Muscle of leg (tissue), 16 donors: ENCODE data around the gene TIMM22. TPM values are rescaled to one million over a fixed set of nuclear protein-coding genes. Genes with fewer than 3 reads are reported as not detected.
"Not testable (repeated sequence)": the region's sequence is repeated elsewhere in the genome, so short reads cannot be mapped to it uniquely, and the experiment has no call there.

Experiments
- DNase-seq: peaks from one replicate; pipeline ENCODE4 v3.0.0; 2013
- H3K27ac ChIP-seq: one replicate; pipeline ENCODE4 v1.5.1; 2013; ENCODE audit warnings: mild to moderate bottlenecking, low read length, control low read depth
- H3K27me3 ChIP-seq: one replicate; pipeline ENCODE4 v1.6.1; 2013; ENCODE audit warnings: low read length; ENCODE audit not compliant: control insufficient read depth, insufficient read depth
- H3K36me3 ChIP-seq: one replicate; pipeline ENCODE4 v1.6.1; 2013; ENCODE audit warnings: low read length; ENCODE audit not compliant: control insufficient read depth, insufficient read depth
- H3K4me1 ChIP-seq: one replicate; pipeline ENCODE4 v1.6.1; 2013; ENCODE audit warnings: low read length; ENCODE audit not compliant: control insufficient read depth, insufficient read depth
- H3K4me3 ChIP-seq: one replicate; pipeline ENCODE4 v1.5.1; 2013; ENCODE audit warnings: low read length, control low read depth
- H3K9me3 ChIP-seq: replicated peaks from 2 replicates; pipeline ENCODE4 v1.6.1; 2013; ENCODE audit warnings: low read depth, low read length; ENCODE audit not compliant: control insufficient read depth
- WGBS: methylation state at CpG from one replicate; pipeline ENCODE4 v1.1.5; 2013; ENCODE audit warnings: missing lambda C conversion rate; ENCODE audit not compliant: insufficient coverage; 5-methylcytosine and 5-hydroxymethylcytosine counted together
- long read RNA-seq, 11 donors: transcript quantifications; one replicate each; lab custom pipeline, GENCODE V29; 2026
- polyA plus RNA-seq, 8 donors: library from polyadenylated mRNA; unstranded; fragments of 120-200 nt; gene quantifications; one replicate each; pipeline versions ENCODE4 v1.2.1 to v1.2.3, GENCODE V29; 2013; ENCODE audit warnings: inconsistent platforms in 1 of 8, low replicate concordance in 1 of 8; ENCODE audit not compliant: insufficient read length in 8 of 8, insufficient read depth in 1 of 8
- total RNA-seq: library from RNA; stranded (reverse); fragments of 120-200 nt; gene quantifications from one replicate; pipeline ENCODE4 v1.2.4, GENCODE V29; 2013

Gene TIMM22
- total RNA-seq (17.8 TPM), polyA plus RNA-seq (10 to 100 TPM; 14.9 to 17.6 (median 16.1) TPM)
- long read RNA-seq, donor 1, transcript TIMM22-201 (4 exons, 3,194 nt): major isoform, 9 of 14 reads
- long read RNA-seq, donor 1, partial matches to known transcripts: 5 of 14 reads
- long read RNA-seq, donor 1, other reads (novel, unspliced or antisense): 0 of 14 reads
- long read RNA-seq, donor 2, partial matches to known transcripts: 0 of 2 reads
- long read RNA-seq, donor 2, other reads (novel, unspliced or antisense): 0 of 2 reads
- long read RNA-seq, donor 3, transcript TIMM22-201 (4 exons, 3,194 nt): major isoform, 28 of 37 reads
- long read RNA-seq, donor 3, partial matches to known transcripts: 9 of 37 reads
- long read RNA-seq, donor 3, other reads (novel, unspliced or antisense): 0 of 37 reads
- long read RNA-seq, donor 4, transcript TIMM22-201 (4 exons, 3,194 nt): major isoform, 10 of 10 reads
- long read RNA-seq, donor 4, partial matches to known transcripts: 0 of 10 reads
- long read RNA-seq, donor 4, other reads (novel, unspliced or antisense): 0 of 10 reads
- long read RNA-seq, donor 5, transcript TIMM22-201 (4 exons, 3,194 nt): major isoform, 39 of 76 reads
- long read RNA-seq, donor 5, partial matches to known transcripts: 37 of 76 reads
- long read RNA-seq, donor 5, other reads (novel, unspliced or antisense): 0 of 76 reads
- long read RNA-seq, donor 6, transcript TIMM22-201 (4 exons, 3,194 nt): major isoform, 37 of 44 reads
- long read RNA-seq, donor 6, partial matches to known transcripts: 7 of 44 reads
- long read RNA-seq, donor 6, other reads (novel, unspliced or antisense): 0 of 44 reads
- long read RNA-seq, donor 7, transcript TIMM22-201 (4 exons, 3,194 nt): major isoform, 19 of 24 reads
- long read RNA-seq, donor 7, partial matches to known transcripts: 5 of 24 reads
- long read RNA-seq, donor 7, other reads (novel, unspliced or antisense): 0 of 24 reads
- long read RNA-seq, donor 8, transcript TIMM22-201 (4 exons, 3,194 nt): major isoform, 15 of 24 reads
- long read RNA-seq, donor 8, partial matches to known transcripts: 9 of 24 reads
- long read RNA-seq, donor 8, other reads (novel, unspliced or antisense): 0 of 24 reads
- long read RNA-seq, donor 9, transcript TIMM22-201 (4 exons, 3,194 nt): major isoform, 22 of 38 reads
- long read RNA-seq, donor 9, partial matches to known transcripts: 16 of 38 reads
- long read RNA-seq, donor 9, other reads (novel, unspliced or antisense): 0 of 38 reads
- long read RNA-seq, donor 10, transcript TIMM22-201 (4 exons, 3,194 nt): major isoform, 21 of 21 reads
- long read RNA-seq, donor 10, partial matches to known transcripts: 0 of 21 reads
- long read RNA-seq, donor 10, other reads (novel, unspliced or antisense): 0 of 21 reads
- long read RNA-seq, donor 11, transcript TIMM22-201 (4 exons, 3,194 nt): major isoform, 21 of 21 reads
- long read RNA-seq, donor 11, partial matches to known transcripts: 0 of 21 reads
- long read RNA-seq, donor 11, other reads (novel, unspliced or antisense): 0 of 21 reads

DNA sequence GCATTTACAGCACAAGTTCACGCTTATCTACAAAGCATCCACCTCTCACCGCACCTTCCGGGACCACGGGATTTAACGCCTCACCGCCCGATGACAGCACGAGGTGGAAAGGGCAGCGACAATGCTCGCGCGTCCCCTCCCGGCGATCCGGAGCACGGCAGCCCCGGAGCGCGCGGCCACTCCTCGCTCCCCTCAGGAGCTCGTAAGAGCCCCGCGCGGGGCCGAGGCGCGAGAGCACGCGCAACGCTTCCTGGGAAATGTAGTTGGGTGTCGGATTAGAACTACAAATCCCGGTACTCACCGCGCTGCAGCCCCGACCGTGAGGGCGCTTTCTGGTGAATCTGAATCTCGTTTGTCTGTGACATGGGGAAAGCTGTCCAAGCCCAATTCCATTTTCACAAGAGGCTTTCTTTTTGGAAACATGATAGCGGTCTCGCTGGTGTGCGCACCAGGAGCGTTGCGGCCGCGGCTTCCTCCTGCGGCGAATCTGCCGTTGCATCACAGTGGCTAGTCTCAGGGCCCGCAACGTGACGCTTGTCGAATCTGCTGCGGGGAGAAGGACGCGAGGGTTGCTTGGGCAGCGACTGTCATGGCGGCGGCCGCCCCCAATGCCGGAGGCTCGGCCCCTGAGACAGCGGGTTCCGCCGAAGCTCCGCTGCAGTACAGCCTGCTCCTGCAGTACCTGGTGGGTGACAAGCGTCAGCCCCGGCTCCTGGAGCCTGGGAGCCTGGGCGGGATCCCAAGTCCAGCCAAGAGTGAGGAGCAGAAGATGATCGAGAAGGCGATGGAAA, at the start of gene TIMM22:
TSS of gene TIMM22 (plus strand) at position 576 of the 791 bp plus-strand sequence. CDS start at position 590, 14 bp downstream.
- WGBS: under 1% methylated on average over 70 of the region's 71 CpGs

GRCh38 chr17:948284-948852, 48.6 kb upstream of the TIMM22 start:
- Histone ChIP-seq H3K36me3 (peaks cover 11% of the 10 kb centered on the region), H3K4me1 (peaks cover 26% of the 10 kb centered on the region), H3K9me3 (no peaks in the 10 kb centered on the region), H3K27me3 (no peaks in the 10 kb centered on the region), H3K27ac (peak overlapping the region; percentile 14), H3K4me3 (no peak overlapping the region)
- DNase-seq: peak; percentile 89
- 25% methylated on average over 19 of the region's 25 CpGs for WGBS

More for the DNA sequence above, at the start of gene TIMM22:
- H3K4me1 ChIP-seq: peaks cover 40% of the 10 kb centered on the region
- peaks cover 26% of the 10 kb centered on the region for H3K36me3 ChIP-seq
- H3K9me3 ChIP-seq: no peaks in the 10 kb centered on the region
- DNase-seq: peak; percentile 99
- no peaks in the 10 kb centered on the region for H3K27me3 ChIP-seq
- H3K4me3 ChIP-seq: peak within 1 kb of the TSS; percentile 78
- peak within 1 kb of the TSS; percentile 95 for H3K27ac ChIP-seq

DNA sequence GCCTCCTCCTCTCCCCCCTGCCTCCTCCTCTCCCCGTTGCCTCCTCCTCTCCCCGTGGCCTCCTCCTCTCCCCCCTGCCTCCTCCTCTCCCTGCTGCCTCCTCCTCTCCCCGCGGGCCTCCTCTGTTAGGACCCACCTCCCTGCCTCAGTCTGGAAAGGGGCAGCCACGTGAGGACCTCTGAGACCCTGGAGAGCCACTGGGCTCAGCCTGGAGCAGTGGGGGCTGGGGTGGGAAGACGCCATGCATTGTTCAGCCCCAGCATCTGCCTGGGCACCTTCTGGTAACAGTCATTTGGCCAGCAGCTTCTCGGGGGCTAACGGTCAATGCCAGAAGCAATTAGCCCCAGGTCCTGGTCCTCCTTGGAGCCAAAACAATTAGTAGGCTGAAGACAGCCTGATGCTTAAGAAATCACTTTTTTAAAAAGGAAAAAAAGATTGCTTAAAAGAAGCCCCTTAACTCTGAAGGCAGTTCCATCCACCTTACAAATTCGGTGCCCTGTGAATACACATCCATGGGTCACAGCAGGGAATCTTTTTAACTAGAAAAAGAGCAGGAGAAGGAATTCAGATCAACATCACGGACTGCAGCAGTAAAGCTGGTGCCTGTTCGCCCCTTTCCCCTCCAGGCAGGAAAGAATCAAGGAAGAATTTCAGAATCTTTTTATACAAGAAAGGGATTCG, 47.2 kb upstream of the TIMM22 start:
- Histone ChIP-seq H3K27ac (peak overlapping the region; percentile 59), H3K4me3 (no peak overlapping the region), H3K27me3 (no peaks in the 10 kb centered on the region), H3K9me3 (no peaks in the 10 kb centered on the region), H3K36me3 (peaks cover 11% of the 10 kb centered on the region), H3K4me1 (peaks cover 37% of the 10 kb centered on the region)
- 35% methylated on average over 3 of the region's 12 CpGs for WGBS
- DNase-seq: no peak

GRCh38 chr17:951325-952132, 45.4 kb upstream of the TIMM22 start:
- Histone ChIP-seq H3K27ac (peak overlapping the region; percentile 74), H3K27me3 (no peaks in the 10 kb centered on the region), H3K36me3 (peaks cover 7% of the 10 kb centered on the region), H3K9me3 (no peaks in the 10 kb centered on the region), H3K4me3 (no peak overlapping the region), H3K4me1 (peaks cover 41% of the 10 kb centered on the region)
- WGBS: 20% methylated on average over 12 of the region's 27 CpGs
- no peak for DNase-seq

DNA sequence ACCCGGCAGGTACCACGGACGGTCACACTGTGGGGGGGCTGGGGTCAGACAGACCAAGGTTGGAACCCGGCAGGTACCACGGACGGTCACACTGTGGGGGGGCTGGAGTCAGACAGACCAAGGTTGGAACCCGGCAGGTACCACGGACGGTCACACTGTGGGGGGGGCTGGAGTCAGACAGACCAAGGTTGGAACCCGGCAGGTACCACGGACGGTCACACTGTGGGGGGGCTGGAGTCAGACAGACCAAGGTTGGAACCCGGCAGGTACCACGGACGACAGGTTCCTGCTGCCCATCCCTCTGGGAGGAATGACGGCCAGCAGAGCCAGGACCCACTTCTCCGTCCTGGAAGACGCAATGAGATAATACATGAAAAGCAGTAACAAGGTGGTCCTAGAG, 44.3 kb upstream of the TIMM22 start:
- H3K9me3 ChIP-seq, H3K4me3 ChIP-seq, H3K27me3 ChIP-seq, H3K27ac ChIP-seq, DNase-seq, H3K36me3 ChIP-seq: not testable (repeated sequence)
- WGBS: 100% methylated on average over 10 of the region's 18 CpGs
- peaks cover 51% of the 10 kb centered on the region for H3K4me1 ChIP-seq

DNA sequence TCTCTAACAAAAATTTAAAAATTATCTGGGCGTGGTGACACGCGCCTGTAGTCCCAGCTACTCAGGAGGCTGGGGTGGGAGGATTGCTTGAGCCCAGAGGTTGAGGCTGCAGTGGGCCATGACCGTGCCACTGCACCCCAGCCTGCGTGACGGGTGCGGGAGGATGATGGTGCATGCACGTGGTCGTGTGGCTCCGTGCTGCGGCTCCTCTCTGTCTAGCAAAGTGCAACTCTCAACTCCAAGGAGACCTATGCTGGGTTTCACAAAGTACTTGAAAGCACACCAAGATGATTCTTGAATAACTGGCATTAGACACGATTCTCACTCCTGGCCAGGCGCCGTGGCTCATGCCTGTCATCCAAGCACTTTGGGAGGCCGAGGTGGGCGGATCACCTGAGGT, 43.2 kb upstream of the TIMM22 start:
- Histone ChIP-seq H3K4me3 (no peak overlapping the region), H3K9me3 (no peaks in the 10 kb centered on the region), H3K27me3 (no peaks in the 10 kb centered on the region), H3K36me3 (peaks cover 11% of the 10 kb centered on the region), H3K27ac (peak overlapping the region; percentile 84), H3K4me1 (peaks cover 61% of the 10 kb centered on the region)
- 81% methylated on average over 13 of the region's 16 CpGs for WGBS
- DNase-seq: no peak

GRCh38 chr17:954431-955164, 42.3 kb upstream of the TIMM22 start:
- Histone ChIP-seq H3K27ac (peak overlapping the region; percentile 84), H3K9me3 (no peaks in the 10 kb centered on the region), H3K4me3 (no peak overlapping the region), H3K36me3 (peaks cover 11% of the 10 kb centered on the region), H3K4me1 (peaks cover 59% of the 10 kb centered on the region), H3K27me3 (no peaks in the 10 kb centered on the region)
- WGBS: 15% methylated on average over 11 of the region's 23 CpGs
- peak; percentile 85 for DNase-seq
